Panc1 (cell line): ENCODE data around the gene CCDC195. TPM values are rescaled to one million over a fixed set of nuclear protein-coding genes. Genes with fewer than 3 reads are reported as not detected.

ENCODE experiments used
- ATAC-seq: fragments of 200-7000 bp; cut with Tn5 transposase; 2 replicates; pipeline ENCODE4 v1.9.1; 2020; ENCODE audit warnings: mild to moderate bottlenecking, moderate library complexity
- BruUV-seq: library from RNA; stranded (reverse); fragments of 400-500 nt; replicated peaks from 2 replicates; lab custom pipeline; 2021; lab: Mats Ljungman, UMichigan
- CTCF ChIA-PET: fragments of 300-600 bp; sonication (Branson Sonifier 250); formaldehyde crosslinking; loops from one replicate; lab custom pipeline; 2022; ENCODE audit warnings: antibody characterized with exemption; lab: Charles Lee
- POLR2A ChIA-PET: fragments of 300-600 bp; sonication (Branson Sonifier 250); formaldehyde crosslinking; loops from one replicate; lab custom pipeline; 2022; ENCODE audit warnings: antibody characterized with exemption; lab: Charles Lee
- DNase-seq: peaks from one replicate; pipeline ENCODE4 v3.0.0-alpha.2; 2010; ENCODE audit warnings: low read depth, low spot score
- H3K27ac ChIP-seq: 2 replicates; pipeline ENCODE4 v1.5.1; 2011; ENCODE audit warnings: mild to moderate bottlenecking, low read length, inconsistent platforms
- H3K27me3 ChIP-seq: fragments of 200-500 bp; sonication (Bioruptor generic); 2 replicates; pipeline ENCODE4 v1.6.0; 2014; ENCODE audit warnings: low read length, inconsistent platforms; ENCODE audit not compliant: control insufficient read depth, insufficient read depth
- H3K36me3 ChIP-seq: fragments of 200-500 bp; sonication (Bioruptor generic); 2 replicates; pipeline ENCODE4 v1.5.1; 2014; ENCODE audit warnings: inconsistent platforms, mild to moderate bottlenecking, low read length, moderate library complexity; ENCODE audit not compliant: control insufficient read depth, insufficient read depth
- H3K4me1 ChIP-seq: 2 replicates; pipeline ENCODE4 v1.5.1; 2011; ENCODE audit warnings: inconsistent platforms, mild to moderate bottlenecking, low read length, moderate library complexity; ENCODE audit not compliant: control insufficient read depth, insufficient read depth
- H3K4me3 ChIP-seq, 2 experiments: 2 replicates each; pipeline ENCODE4 v1.5.1; 2011 to 2012; ENCODE audit warnings: low read depth in 2 of 2, low read length in 2 of 2, mild to moderate bottlenecking in 2 of 2, inconsistent platforms in 1 of 2, moderate library complexity in 1 of 2
- H3K9me3 ChIP-seq: fragments of 200-500 bp; sonication (Bioruptor generic); 2 replicates; pipeline ENCODE4 v1.5.1; 2014; ENCODE audit warnings: low read depth, mild to moderate bottlenecking, inconsistent platforms, low read length, moderate library complexity; ENCODE audit not compliant: control insufficient read depth, insufficient read depth
- POLR2AphosphoS5 ChIP-seq: IDR thresholded peaks from 2 replicates; pipeline ENCODE4 v1.6.1; 2012; ENCODE audit warnings: mild to moderate bottlenecking, low read depth, low read length, moderate library complexity
- SIN3A ChIP-seq: IDR thresholded peaks from 2 replicates; pipeline ENCODE4 v1.6.1; 2012; ENCODE audit warnings: low read depth, mild to moderate bottlenecking, low read length, moderate library complexity, borderline replicate concordance; ENCODE audit not compliant: insufficient read depth
- TCF7L2 ChIP-seq: IDR thresholded peaks from 2 replicates; pipeline ENCODE4 v1.6.1; 2011; ENCODE audit warnings: mild to moderate bottlenecking, low read depth, low read length, inconsistent platforms
- in situ Hi-C: cut with HindIII; loops from 2 replicates; pipeline ENCODE4 v1.10.0; 2016; ENCODE audit warnings: low sequenced_read_pairs, low pct_unique_long_range_greater_than_20kb
- intact Hi-C: fragments of 100-400 bp; cut with micrococcal nuclease; formaldehyde crosslinking; loops from one replicate; pipeline ENCODE4 v1.10.0; 2022; ENCODE audit not compliant: unreplicated experiment
- total RNA-seq: library from RNA; stranded (reverse); gene quantifications from one replicate; pipeline ENCODE4 v1.2.1, GENCODE V29; 2021; ENCODE audit not compliant: unreplicated experiment
- TF ChIP-seq, protein P1 (sequence below), 2 experiments: IDR thresholded peaks; 2 replicates each; pipeline ENCODE4 v1.6.1; 2011 to 2012; ENCODE audit warnings: low read depth in 2 of 2, control low read depth in 1 of 2, low read length in 1 of 2, mild to moderate bottlenecking in 1 of 2, moderate library complexity in 1 of 2; ENCODE audit not compliant: insufficient read depth in 1 of 2
- TF ChIP-seq, protein P2 (sequence below): fragments of 450-650 bp; IDR thresholded peaks from 2 replicates; pipeline ENCODE4 v1.5.1; 2017; ENCODE audit warnings: mild to moderate bottlenecking

Gene CCDC195
- total RNA-seq, 1 experiment from 2014 or later = not detected

DNA sequence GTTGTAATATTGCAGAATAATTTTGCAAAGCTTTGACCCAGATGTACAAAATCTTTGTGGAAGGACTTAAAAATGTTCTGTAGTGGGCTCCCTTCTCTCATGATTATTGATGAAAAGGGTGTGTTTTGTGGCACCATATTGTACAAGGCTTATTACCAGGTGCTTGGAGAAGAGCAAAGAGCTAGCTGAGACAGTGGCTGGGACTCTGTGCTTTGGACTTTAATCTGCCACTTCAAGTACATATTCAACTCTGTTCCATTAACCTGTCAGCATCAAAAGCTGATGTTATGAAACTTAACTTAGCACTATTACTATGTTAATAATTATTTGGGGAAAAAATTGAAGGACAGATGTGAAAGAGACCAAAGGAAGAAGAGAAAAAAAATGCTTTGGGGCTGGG lies 31.0 kb downstream of the CCDC195 start:
- Histone ChIP-seq H3K4me1 (no peaks in the 10 kb centered on the region; the same call in 1 of the 2 replicates), H3K27me3 (no peaks in the 10 kb centered on the region), H3K27ac (peak overlapping the region; percentile 49; the same call in 1 of the 2 replicates), H3K36me3 (no peaks in the 10 kb centered on the region), H3K9me3 (no peaks in the 10 kb centered on the region), H3K4me3 (no peak overlapping the region)
- DNase-seq = no peak
- TF ChIP-seq SIN3A (no peak), POLR2AphosphoS5 (no peak), TCF7L2 (no peak)
- TF ChIP-seq, protein P1, sequence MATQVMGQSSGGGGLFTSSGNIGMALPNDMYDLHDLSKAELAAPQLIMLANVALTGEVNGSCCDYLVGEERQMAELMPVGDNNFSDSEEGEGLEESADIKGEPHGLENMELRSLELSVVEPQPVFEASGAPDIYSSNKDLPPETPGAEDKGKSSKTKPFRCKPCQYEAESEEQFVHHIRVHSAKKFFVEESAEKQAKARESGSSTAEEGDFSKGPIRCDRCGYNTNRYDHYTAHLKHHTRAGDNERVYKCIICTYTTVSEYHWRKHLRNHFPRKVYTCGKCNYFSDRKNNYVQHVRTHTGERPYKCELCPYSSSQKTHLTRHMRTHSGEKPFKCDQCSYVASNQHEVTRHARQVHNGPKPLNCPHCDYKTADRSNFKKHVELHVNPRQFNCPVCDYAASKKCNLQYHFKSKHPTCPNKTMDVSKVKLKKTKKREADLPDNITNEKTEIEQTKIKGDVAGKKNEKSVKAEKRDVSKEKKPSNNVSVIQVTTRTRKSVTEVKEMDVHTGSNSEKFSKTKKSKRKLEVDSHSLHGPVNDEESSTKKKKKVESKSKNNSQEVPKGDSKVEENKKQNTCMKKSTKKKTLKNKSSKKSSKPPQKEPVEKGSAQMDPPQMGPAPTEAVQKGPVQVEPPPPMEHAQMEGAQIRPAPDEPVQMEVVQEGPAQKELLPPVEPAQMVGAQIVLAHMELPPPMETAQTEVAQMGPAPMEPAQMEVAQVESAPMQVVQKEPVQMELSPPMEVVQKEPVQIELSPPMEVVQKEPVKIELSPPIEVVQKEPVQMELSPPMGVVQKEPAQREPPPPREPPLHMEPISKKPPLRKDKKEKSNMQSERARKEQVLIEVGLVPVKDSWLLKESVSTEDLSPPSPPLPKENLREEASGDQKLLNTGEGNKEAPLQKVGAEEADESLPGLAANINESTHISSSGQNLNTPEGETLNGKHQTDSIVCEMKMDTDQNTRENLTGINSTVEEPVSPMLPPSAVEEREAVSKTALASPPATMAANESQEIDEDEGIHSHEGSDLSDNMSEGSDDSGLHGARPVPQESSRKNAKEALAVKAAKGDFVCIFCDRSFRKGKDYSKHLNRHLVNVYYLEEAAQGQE (IDR thresholded peaks at IDR 0.05; ENCODE audit: insufficient read depth in 1 of 2, low read depth in 2 of 2, low read length in 1 of 2) = no peak
- TF ChIP-seq, protein P2, sequence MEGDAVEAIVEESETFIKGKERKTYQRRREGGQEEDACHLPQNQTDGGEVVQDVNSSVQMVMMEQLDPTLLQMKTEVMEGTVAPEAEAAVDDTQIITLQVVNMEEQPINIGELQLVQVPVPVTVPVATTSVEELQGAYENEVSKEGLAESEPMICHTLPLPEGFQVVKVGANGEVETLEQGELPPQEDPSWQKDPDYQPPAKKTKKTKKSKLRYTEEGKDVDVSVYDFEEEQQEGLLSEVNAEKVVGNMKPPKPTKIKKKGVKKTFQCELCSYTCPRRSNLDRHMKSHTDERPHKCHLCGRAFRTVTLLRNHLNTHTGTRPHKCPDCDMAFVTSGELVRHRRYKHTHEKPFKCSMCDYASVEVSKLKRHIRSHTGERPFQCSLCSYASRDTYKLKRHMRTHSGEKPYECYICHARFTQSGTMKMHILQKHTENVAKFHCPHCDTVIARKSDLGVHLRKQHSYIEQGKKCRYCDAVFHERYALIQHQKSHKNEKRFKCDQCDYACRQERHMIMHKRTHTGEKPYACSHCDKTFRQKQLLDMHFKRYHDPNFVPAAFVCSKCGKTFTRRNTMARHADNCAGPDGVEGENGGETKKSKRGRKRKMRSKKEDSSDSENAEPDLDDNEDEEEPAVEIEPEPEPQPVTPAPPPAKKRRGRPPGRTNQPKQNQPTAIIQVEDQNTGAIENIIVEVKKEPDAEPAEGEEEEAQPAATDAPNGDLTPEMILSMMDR = no peak
- POLR2A ChIA-PET = no interaction called here
- in situ Hi-C loops (no loop called here), intact Hi-C loops (no loop called here)
- CTCF ChIA-PET = interaction anchor here (0.6 kb wide), 1 partner anchor 71 kb away, joined by 6 read pairs; no protein-coding TSS in a partner anchor
- no TSS peak for BruUV-seq
- ATAC-seq = no peak

DNA sequence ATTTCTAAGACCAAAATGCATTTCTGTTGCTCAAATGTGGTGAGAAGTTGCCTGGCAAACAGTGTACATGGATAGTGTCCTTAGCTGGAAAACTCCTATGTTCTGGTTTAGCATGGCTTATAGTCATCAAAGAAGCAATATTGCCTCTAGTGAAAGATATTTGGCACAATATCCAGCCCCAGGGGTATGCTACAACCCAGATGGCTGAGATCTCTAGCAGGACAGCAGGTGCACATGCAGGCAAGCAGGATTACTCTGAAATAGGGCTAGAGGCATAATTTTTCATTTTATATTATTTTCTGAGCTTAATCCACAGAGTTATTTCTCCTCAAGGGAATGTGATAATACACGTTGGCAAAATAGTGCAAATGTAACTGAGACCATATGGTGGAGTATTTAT lies 34.0 kb downstream of the CCDC195 start:
- BruUV-seq = no TSS peak
- H3K4me1 ChIP-seq = peaks cover 15% of the 10 kb centered on the region
- no peaks in the 10 kb centered on the region for H3K9me3 ChIP-seq
- DNase-seq (no peak), ATAC-seq (no peak)
- intact Hi-C loops (no loop called here), in situ Hi-C loops (no loop called here)
- TF ChIP-seq, protein P2 = no peak
- TF ChIP-seq, protein P1 (IDR thresholded peaks at IDR 0.05; ENCODE audit: insufficient read depth in 1 of 2, low read depth in 2 of 2, low read length in 1 of 2) = no peak
- TF ChIP-seq TCF7L2 = no peak
- TF ChIP-seq POLR2AphosphoS5 = no peak
- no peak for TF ChIP-seq SIN3A
- peak overlapping the region; percentile 93 for H3K27ac ChIP-seq
- CTCF ChIA-PET = no interaction called here
- H3K27me3 ChIP-seq = no peaks in the 10 kb centered on the region
- POLR2A ChIA-PET = interaction anchor here (0.6 kb wide), 1 partner anchor 327 kb away, joined by 3 read pairs; no protein-coding TSS in a partner anchor
- H3K36me3 ChIP-seq = no peaks in the 10 kb centered on the region
- H3K4me3 ChIP-seq = no peak overlapping the region
